ENCODE data around the gene SMU1.

- TF ChIP-seq CTCF (IDR thresholded peaks at IDR 0.05; ENCODE audit: insufficient read depth, low read depth, low read length): no peak
- TF ChIP-seq EZH2 (IDR thresholded peaks at IDR 0.05; ENCODE audit: insufficient read depth, low read length): no peak
Measured at GRCh38 chr9:32991897-32992594, 84.4 kb downstream of the SMU1 start.
